NCI-H774 (cell line): ENCODE data around the gene SCPEP1.
"Not testable (repeated sequence)": the region's sequence is repeated elsewhere in the genome, so short reads cannot be mapped to it uniquely, and the experiment has no call there.

Experiments
- DNase-seq: peaks from one replicate; lab custom pipeline; 2025; lab: John Stamatoyannopoulos, UW

Gene SCPEP1, protein sequence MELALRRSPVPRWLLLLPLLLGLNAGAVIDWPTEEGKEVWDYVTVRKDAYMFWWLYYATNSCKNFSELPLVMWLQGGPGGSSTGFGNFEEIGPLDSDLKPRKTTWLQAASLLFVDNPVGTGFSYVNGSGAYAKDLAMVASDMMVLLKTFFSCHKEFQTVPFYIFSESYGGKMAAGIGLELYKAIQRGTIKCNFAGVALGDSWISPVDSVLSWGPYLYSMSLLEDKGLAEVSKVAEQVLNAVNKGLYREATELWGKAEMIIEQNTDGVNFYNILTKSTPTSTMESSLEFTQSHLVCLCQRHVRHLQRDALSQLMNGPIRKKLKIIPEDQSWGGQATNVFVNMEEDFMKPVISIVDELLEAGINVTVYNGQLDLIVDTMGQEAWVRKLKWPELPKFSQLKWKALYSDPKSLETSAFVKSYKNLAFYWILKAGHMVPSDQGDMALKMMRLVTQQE

DNA sequence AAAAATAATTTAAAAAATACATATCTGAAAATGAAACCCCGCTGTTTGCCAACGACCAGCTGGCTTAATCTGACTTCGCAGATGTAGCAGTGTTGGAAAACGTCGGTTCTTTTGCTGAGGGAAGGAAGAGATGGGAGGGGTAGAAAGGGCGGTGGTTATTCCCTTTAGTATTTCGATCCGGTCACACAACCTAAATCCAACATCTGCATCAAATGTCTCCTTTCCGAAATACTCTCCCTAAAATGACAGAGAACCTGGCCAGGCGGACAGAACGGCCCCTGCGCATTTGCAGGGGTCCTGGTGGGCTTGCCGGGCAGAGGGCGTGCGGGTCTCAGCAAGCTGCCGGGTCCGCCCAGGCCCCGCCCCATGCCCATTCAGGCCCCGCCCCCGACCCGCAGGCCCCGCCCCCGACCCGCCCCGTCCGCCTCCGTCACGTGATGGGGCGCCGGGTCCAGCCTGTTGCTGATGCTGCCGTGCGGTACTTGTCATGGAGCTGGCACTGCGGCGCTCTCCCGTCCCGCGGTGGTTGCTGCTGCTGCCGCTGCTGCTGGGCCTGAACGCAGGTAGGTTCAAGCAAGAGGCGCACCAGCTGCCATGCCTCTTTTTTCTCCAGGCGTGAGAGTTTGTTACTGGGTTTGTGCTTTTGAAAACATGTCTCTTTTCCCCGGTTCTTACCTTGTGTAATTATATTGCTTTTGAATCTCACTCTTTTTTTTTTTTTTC is at the start of gene SCPEP1:
Gene SCPEP1, plus strand, starts transcription at position 459 of the 723 bp plus-strand sequence. Its CDS starts 29 bp downstream, at position 488.
- DNase-seq, result peak; percentile 79

DNA sequence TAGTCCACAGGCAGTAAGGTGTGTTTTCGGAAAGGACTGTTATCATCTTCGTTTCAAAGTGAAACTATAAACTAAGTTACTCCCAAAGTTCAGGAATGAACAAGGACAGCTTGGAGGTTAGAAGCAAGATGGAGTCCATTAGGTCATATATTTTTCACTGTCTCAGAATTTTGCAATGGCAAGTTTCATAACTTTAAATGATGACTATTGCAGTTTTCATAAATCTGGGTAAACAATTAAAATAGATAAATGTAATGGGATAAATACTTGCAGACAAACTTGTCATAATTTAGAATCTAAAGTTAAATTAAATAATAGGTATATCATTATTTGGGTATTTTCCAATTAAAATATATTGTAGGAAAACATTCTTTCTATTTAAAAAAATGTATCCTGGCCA is 49.3 kb upstream of the SCPEP1 start:
- DNase-seq, result no peak

DNA sequence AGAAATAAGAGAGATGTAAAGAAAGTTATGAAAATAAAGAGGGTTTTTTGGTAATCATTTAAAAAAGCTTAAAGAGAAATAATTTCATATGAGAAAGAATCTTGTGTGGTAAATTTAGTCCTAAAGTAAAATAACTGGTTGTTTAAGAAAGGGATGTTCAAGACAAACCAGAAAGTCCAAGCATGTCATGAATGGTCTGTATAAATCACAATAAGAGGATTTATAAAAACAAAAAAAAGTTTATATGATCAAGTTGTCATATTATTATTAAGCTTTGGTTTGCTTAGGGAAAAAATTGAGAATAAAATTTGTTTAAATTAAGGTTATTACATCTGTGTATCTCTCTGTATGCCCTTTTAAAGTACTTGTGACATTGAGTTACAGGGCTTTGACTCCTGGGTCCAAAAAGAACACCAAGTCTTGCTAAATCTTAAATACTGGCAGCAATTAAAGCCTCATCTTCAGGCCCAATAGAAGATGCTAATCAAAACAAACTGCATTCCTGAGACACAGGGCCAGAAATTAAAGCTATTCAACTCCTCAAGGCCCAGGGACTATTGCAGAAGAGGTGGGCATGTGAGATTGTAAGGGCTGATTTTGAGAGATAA is 48.5 kb upstream of the SCPEP1 start:
- DNase-seq, result no peak

DNA sequence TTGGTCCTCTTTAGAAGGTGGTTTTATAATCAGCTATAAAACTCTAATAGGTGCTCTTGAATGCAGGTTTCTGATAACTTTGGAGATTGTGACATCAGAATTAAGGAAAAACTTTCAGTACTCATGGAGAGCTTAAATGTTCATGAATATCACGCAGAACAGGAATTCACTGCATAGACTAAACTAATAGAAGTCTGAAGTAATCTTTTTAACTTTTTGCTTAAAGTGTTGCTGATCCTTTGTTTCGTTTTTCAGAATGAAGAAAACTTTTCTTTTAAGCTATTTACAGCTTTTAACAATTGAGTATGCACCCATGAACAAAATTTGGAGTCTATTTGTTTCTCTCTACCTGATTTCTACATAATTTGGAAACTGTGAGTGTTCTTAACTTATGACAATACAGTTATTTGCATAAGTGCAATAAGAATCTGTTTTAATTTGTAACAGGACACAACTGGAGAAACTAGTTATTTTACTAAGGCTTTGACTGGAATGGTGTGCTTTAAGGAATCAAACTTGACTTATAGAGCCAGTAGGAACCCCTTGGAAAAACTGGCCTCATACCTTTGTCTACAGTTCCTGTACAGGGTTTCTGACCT is 47.1 kb upstream of the SCPEP1 start:
- no peak for DNase-seq

DNA sequence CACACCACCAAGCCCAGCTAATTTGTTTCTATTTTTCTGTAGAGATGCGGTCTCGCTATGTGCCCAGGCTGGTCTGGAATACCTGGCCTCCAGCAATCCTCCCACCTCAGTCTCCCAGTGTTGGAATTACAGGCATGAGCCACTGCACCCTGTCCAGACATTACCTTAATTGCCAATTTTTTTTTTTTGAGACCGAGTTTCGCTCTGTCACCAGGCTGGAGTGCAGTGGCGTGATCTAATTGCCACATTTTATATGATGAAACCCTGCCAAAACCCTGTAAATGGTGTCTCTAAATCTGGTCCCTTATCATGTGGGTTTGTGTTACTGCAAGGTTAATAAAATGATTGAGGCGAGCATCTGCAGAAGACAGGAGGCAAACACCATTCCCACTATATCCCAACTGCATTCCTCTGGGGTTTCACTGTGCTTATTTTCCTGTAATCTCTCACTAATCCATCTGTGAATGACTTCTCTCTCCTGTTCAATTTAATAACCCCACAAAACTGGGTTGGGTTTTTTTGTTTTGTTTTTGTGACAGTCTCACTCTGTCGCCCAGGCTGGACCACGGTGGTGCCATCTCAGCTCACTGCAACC is 44.7 kb upstream of the SCPEP1 start:
- no peak for DNase-seq

DNA sequence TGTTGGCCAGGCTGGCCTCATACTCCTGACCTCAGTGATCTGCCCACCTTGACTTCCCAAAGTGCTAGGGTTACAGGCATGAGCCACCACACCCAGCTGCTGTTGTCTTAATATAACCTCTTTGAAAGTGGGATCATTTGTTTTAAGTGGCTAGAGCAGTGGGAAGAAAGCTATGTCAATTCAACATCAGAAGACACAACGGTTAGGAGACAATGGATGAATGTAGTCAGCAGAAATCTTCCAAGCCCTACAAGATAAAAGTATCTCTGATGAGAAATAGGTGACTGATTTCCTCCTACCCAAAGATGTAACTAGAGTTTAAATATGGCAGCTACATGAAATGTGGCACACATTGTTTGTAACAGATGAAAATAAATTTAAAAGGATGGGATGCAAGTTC is 44.1 kb upstream of the SCPEP1 start:
- no peak for DNase-seq

DNA sequence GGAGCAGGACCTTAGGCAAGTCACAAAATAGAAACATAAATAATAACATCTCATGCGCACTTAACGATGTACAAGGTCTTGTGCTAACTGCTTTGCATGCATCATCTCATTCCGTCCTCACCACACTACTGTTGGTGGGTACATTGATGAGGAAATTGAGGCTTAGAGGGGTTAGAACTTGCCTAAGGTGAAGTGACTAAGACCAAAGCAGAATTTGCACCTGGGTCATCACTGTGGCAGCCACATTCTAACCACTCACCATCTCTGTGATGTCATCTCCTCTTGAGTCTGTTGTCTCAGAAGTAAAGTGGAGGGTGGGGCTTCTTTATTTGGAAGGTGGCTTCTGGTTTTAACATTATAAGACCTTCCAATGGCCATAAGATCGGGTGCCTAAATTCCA is 43.7 kb upstream of the SCPEP1 start:
- DNase-seq, result no peak

DNA sequence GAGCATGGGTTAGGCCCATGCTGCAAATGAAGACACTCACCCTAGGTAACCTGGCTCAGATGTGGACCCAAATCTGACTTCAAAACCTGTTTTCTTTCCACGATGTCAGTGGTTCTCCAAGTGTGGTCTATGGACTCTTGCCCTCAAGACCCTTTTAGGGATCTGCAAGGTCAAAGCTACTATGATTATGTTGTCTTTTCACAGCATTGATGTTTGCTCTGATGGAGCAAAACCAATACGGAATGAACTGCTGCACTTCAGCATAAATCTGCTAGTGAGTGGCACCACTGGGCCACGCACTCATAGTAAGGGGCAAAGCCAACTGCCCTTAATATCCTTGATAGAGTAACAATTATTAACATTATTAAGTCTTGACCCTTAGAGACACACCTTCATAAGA is 42.5 kb upstream of the SCPEP1 start:
- no peak for DNase-seq

DNA sequence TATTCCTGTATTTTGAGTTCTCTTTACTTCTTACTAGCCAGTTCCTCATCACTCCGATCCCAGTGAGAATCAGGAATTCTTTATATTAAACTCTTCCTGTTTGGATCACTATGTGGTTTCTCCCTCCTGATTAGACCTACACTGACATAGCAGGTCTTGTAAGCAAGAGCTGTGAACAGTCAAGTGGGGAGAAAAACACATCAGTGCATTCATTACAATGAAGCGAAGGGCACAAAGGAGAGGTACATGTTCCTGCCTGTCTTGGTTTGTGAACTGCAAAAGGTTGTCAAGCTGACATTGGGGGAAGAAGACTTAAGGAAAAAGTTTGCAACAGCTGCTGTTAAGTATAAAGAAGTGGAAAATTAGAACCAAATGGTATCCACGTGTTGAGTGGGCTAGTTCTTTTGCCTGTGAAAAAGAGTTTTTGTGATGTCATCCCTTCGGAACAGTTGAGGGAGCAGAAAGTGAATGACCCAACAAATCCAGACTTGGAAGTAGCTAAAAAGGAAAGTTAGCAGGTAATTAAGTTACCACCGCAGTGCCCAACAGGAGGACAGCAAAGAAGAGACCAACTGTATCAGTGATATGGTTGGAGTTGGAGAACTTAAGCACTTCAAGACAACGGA is 41.1 kb upstream of the SCPEP1 start:
- no peak for DNase-seq

DNA sequence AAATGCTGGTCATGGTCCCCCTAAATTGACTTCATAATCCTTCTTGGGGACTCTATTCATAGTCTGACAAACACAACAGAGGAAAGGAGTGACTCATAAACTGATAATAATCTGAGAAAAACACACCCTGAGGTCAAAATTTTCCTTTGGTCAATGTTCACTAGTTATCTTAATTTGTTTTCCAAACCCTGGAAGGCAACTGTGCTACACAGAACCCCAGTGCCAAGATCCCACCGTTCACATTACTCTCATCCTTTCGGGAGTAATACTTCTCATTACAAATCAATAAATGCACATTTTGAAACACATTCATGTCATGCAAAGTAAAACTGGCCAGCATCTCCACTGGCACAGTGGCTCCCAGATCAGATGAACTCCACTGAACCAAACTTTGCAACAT is 40.2 kb upstream of the SCPEP1 start:
- DNase-seq, result no peak

DNA sequence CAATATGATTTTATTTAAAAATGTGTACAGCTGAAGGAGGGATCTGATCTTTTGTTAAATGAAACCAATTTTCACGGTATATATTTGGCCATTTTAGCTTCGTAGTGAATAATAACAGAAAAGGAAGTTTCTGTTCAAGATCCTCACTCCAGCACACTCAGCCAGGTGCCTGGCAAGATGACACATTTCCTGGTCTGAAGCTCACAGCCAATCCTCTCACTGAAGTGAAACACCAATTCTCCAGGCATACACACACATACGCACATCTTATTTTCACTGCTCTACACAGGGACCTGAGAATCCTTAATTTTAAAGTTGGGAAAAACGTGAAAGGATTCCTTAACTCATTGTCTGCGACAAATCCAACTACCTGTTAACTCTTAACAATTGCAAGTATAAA is 39.7 kb upstream of the SCPEP1 start:
- not testable (repeated sequence) for DNase-seq

DNA sequence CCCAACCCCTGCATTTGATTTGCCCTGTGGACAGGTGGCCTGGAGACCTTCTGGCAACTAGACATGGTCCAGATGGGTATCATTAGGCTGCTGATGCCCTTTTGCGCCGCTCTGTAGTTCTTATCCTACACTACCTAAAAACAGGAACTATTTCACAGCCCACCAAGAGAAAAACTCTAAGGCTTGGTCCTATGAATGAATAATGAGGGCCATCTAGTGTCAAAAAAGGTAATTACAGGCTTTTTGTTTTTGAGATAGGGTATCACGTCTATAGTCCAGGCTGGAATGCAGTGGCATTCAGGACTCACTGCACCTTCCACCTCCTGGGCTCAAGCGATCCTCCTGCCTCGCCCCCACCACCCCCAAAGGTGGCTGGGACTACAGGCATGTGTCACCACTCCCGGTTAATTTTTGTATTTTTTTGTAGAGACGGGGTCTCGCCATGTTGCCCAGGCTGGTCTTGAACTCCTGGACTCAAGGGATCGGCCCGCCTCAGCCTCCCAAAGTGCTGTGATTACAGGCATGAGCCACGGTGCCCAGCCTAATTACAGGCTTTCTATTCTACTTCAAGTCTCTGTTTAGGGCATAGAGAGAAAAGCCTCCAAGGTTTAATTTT is 38.0 kb upstream of the SCPEP1 start:
- DNase-seq, result peak; percentile 45

DNA sequence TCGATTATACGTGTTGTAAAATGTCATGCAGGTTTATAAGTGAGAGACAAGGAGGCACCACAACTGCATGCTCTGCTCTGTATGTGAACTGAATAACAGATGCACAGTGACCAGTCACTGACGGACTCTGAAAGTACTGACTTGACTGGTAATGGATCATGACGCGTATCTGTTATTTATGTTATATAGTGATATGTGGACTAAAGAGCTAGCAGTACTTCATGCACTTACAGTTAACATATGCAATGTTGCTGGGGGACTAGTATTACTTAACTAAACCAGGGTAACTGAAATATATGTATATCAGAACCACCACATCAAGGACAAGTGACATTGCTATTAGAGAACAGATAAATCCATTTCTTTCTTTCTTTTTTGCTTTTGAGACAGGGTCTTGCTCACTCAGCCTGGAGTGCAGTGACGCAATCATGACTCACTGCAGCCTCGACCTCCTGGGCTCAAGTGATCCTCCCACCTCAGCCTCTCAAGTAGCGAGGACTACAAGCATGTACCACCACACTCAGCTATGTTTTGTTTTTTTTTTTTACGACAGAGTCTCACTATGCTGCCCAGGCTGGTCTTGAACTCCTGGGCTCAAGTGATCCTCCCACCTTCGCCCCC is 34.3 kb upstream of the SCPEP1 start:
- no peak for DNase-seq

DNA sequence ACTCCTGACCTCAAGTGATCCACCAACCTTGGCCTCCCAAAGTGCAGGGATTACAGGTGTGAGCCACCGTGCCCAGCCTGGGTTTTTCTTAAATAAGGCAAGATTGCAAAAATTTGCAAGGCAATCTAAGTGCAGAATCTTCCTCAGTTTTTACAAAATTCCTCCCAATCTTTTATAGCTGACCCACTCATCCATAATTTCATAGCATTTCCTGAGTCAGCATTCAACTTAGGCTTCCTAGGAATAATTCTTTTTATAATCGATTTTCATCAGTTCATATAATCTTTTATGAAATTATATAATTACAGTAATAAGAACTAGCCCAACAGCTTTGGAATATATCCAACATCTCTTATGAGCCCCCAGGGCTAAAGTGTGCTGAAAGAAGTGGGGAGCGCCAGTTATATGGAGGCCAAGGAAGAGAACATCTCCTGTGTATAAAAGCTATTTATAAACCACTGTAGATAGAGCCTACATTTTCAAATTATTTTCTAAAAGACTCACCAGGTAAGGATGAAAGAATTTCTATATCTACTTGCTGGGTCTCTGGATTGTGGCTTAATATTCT is 31.9 kb upstream of the SCPEP1 start:
- DNase-seq, result no peak

DNA sequence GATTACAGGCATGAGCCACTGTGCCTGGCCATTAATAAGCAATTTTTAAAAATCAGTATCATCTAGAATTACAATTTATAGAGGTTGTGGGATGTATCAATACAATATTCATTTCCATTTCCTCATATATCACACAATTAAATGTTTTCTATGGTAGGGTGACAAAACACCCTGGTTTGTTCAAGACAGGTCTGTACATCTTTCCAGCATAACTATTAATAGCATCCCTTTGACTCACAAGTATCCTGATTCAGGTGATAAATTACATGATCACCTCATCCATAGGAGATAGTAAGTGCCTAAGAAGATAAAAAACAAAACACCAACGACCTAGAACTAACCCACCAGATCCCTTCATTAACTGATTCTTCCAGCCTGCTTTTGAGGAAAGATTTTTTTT is 30.2 kb upstream of the SCPEP1 start:
- no peak for DNase-seq

DNA sequence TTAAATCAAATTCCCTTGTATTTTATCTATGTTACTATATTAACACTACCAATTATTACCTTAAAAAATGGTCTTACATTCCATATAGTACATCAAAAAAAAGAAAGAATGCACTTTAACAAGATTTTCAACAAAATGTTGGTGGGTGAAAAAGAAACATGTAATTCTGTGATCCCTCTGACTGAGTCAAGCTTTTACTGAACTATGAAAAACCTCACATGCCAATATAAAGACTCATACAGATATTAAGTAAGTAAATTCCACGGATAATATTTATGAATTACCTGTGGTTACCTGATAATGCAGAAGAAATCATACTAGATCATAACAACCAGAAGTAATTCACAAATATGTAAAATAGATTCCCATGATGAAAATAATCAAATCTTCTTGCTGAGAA is 29.4 kb upstream of the SCPEP1 start:
- DNase-seq, result no peak

DNA sequence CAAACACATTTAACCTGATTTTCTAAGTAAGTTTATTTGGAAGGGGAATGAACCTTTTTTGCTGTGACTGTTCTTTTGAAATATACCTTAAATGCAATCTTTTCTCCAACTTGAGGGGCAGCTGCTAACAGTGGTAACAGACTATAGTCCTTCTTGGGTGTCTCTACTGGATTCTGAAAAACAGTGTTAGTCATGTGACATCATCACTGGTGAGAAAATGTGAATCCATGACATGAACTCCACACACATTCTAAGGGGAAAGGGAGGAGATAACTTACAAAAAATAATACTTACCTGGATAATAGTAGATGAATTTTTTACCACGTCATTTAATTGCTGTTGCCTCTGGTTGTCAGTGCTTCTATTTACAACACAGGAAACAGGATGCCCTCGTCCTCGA is 28.3 kb upstream of the SCPEP1 start:
- no peak for DNase-seq

DNA sequence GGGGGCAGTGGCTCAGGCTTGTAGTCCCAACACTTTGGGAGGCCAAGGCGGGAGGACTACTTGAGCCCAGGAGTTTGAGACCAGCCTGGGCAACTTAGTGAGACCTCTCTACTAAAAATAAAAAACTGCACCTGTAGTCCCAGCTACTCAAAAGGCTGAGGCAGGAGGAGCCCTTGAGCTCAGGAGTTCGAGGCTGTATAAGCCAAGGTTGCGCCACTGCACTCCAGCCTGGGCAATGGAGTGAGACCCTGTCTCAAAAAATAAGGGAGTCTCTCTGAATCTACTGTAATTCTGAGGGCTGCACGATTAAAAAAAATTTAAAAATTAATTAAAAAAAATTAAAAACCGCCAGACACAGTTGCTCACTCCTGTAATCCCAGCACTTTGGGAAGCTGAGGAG is 20.9 kb upstream of the SCPEP1 start:
- DNase-seq, result no peak

DNA sequence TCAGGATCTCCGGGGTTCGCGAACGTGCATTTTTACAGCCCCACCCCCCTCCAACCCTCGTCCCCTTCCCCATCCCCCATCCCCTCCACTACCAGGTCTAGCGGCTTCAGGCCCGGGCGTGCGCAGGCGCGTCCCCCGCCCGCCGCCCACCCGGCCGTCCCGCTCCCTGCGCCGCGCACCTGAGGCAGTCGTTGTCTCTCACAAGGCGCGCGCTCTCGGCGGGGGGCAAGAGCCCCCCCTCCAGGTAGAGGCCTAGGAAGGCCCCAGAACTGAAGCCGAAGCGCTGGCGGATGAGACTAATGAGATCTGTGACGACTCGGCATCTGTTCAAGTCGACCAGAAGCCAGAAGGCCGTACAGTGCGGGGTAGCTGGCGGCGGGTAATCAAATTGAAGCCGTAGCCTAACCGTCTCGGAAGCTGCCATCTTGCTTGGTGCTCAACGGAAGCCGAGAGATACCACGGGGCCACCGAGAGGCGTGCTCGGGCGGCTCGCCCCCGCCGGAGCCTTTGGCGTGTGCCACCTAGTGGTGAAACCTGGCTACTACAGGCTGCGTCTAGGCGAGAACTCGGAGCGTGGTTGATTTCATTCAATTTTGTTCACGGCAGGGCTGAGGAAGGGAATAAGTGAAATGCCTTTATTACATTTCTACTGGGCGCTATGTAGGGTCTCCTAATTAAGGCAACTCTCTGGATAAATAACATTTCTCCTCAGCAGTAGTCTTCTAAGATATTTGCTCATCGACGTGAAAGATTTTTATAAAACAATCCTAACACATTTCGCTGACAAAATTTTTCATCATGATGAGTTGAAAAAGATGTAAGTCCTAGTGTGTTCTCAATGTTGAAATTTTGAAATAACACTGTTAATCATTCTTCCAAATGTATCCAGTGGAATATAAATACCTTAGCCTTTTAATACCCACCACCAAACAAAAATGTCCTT is 17.1 kb upstream of the SCPEP1 start, which contains the start of gene COIL:
Gene COIL, minus strand, starts transcription at position 455 of the 943 bp plus-strand sequence. Its CDS starts 31 bp downstream, at position 424.
- peak; percentile 95 for DNase-seq
